Measurements from ENCODE around the gene OR1B1. TPM values are rescaled to one million over a fixed set of nuclear protein-coding genes. Genes with fewer than 3 reads are reported as not detected.

Gene OR1B1
- total and polyA plus RNA-seq, 2 of the 8 experiments (the other 6 are each of a cell fraction or from before 2014, with no cell fraction given): not detected

GRCh38 chr9:122656378-122656777 is 1.0 kb downstream of the OR1B1 start (continued):
- TF ChIP-seq CTCF (IDR thresholded peaks at IDR 0.05; ENCODE audit: control extremely low read depth in 1 of 3, insufficient read depth in 1 of 3, low read depth in 1 of 3, low read length in 3 of 3): no peak
- no peak for TF ChIP-seq RBBP5 (IDR thresholded peaks at IDR 0.05; ENCODE audit: borderline replicate concordance, low read depth, low read length)
- TF ChIP-seq SIRT6 (IDR thresholded peaks at IDR 0.05; ENCODE audit: low read length): no peak
- TF ChIP-seq POLR2A (IDR thresholded peaks at IDR 0.05; ENCODE audit: control extremely low read depth in 1 of 2, low read depth in 2 of 2, low read length in 2 of 2): no peak
- no peak for TF ChIP-seq ATF2 (IDR thresholded peaks at IDR 0.05; ENCODE audit: low read length)
- no peak for TF ChIP-seq ASH2L (IDR thresholded peaks at IDR 0.05; ENCODE audit: low read length)
- no peak for TF ChIP-seq TBP (IDR thresholded peaks at IDR 0.05; ENCODE audit: low read depth, low read length)
- no peak for TF ChIP-seq EGR1 (IDR thresholded peaks at IDR 0.05; ENCODE audit: borderline replicate concordance, low read depth, low read length)
- no peak for TF ChIP-seq JUN (IDR thresholded peaks at IDR 0.05; ENCODE audit: low read depth, low read length)
- TF ChIP-seq SP1 (IDR thresholded peaks at IDR 0.05; ENCODE audit: low read depth, low read length): no peak

Measured in H1 (cell line).